NK-92 (cell line): ENCODE data around the gene WDR70.
"Not testable (repeated sequence)": the region's sequence is repeated elsewhere in the genome, so short reads cannot be mapped to it uniquely, and the experiment has no call there.

Experiments
- DNase-seq: peaks from one replicate; lab custom pipeline; 2025; ENCODE audit not compliant: unreplicated experiment; lab: John Stamatoyannopoulos, UW

Gene WDR70

GRCh38 chr5:37742111-37742510 lies 363.0 kb downstream of the WDR70 start:
- no peak for DNase-seq

GRCh38 chr5:37751227-37751626 lies 372.1 kb downstream of the WDR70 start:
- DNase-seq = no peak

- DNase-seq = no peak
These were observed 375.9 kb downstream of the WDR70 start for GRCh38 chr5:37754976-37755375.

DNA sequence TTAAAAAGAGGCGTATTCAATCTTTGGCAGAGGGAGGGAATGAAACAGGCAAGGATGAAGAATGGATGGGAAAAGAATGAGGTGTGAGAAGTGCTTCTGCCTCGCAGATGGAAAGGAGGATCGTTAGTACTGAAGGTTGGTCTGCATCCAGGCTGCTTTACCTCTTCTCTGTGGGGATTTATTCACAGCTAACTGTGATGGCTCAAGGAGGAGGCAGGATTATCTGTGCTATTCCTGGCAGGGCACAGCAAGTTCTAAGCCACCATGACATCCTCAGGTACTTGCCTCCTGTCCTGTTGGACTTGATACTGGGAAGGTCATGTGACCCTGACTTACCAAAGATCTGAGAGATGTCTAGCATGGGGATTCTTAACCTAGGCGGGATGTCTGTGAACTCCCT lies 376.5 kb downstream of the WDR70 start:
- DNase-seq = no peak

DNA sequence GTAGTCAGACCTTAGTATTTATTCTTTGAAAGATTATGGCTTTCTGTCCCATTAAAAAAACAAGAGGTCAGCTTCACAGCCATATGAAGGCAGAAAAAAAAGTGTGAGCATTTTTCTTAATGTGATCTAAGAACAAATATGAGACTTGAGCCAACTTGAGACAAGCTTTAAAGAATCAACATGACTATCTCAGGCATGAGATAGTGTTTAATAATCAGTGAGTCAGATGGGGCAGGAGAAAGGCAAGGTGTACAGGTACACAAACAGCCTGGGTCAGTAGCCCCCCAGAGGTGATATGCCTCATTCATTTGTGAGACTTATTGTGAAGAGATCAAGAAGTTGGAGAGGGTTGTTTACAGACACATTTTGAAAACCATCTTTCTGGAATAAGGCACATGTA lies 377.1 kb downstream of the WDR70 start:
- no peak for DNase-seq

- DNase-seq = no peak
These were observed 379.0 kb downstream of the WDR70 start for GRCh38 chr5:37757980-37758582.

- DNase-seq = no peak
These were observed 388.1 kb downstream of the WDR70 start for GRCh38 chr5:37767251-37767650.

GRCh38 chr5:37767961-37768360 lies 388.8 kb downstream of the WDR70 start:
- no peak for DNase-seq

GRCh38 chr5:37768371-37768770 lies 389.3 kb downstream of the WDR70 start:
- no peak for DNase-seq

GRCh38 chr5:37769108-37769507 lies 390.0 kb downstream of the WDR70 start:
- no peak for DNase-seq

- DNase-seq = no peak
These were observed 390.7 kb downstream of the WDR70 start for GRCh38 chr5:37769840-37770239.

- no peak for DNase-seq
These were observed 391.7 kb downstream of the WDR70 start for GRCh38 chr5:37770786-37771185.

DNA sequence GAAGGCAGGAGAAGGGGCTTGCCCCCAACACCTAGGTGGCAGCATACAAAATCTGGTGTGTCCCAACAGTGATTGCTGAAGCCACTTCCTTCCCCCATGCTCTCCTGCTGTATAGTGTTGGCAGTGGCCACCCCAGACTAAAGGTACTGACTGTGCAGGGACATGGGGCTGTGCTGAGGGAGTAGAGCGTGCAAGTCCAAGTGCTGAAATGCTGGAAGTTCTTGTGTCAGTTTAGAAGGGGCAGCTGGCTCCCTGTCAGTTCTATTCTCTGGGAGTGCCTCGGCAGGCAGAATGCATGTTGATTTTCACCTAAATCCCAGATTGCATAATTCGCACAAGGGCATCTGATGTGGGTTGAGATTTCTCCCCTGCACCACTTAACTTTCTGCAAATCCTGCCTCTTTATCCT lies 392.1 kb downstream of the WDR70 start:
- DNase-seq = no peak

DNA sequence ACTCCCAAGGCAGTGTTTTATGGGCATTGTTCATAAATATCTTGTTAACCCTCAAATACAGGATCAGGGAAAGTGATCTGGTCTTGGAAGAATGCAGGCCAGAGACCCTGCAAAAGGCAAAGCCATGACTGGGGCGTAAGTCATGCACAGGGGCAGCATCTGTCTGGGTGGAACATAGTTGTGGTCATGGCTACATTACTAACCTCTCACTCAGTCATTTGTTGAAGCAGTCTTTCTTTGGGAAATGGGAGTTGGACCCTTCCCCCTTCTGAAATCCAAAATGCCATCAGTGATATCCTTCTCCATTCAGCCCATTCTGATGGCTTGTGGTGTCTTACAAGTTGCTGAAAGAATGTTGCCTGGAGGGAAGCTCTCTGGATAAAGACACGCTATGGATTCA lies 392.6 kb downstream of the WDR70 start:
- DNase-seq = no peak

DNA sequence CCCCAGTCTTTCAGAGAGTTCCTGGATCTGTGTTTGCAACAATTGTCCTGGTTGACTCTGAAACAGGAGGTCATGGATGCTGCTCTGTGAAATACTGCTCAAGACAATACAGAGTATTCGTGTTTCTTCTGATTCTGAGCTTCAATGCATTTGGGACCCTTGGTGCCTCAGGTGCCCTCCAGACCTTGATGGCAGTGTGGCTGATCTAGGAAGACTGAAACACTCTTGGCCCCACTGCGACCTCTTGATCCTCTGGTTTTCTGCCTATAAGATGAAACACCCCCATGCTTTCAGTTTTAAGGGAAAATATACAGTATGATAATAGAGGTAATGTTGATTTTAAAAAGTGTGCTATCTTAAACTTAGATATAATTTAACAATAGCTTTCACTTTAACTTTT lies 393.1 kb downstream of the WDR70 start:
- no peak for DNase-seq

DNA sequence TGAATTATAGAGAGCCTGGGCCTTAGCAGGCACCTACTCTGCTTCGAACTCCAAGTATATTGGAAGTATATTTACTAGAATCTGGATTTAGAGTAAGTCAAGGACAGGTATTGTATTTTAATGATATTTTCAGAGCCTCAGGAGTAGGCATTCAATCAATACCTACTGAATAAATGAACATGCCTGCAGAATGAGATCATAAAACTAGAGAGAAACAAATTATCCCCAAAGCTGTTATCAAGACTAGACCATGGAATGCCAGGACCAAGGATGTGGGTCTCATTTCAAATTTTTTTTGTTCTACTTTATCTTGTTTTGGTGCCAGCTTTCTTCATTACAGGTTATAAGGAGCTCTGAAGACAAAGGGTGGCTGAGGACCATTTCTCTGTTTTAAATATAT lies 394.7 kb downstream of the WDR70 start:
- no peak for DNase-seq

DNA sequence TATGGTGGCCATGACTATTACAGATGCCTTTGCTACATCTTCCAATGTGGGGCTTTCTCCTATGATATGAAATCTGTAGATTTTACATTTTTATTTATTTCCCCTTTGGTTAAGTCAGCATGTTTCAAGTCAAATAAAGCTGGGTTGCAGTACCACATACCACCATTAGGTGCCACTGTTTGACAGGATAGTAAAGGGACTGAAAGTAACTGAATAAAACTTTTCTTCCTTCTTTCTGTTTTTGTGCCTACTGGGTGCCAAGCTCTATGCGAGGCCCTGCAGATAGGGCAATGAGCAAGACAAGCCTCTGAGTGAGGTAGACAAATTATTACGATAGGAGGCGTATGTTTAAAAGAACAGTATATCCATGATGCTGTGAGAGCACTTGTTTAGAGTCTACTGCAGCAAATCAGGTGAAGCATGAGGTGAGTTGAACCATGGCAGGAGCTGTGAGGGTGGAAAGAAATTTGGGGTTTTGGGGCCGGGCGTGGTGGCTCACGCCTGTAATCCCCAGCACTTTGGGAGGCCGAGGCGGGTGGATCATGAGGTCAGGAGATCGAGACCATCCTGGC lies 395.9 kb downstream of the WDR70 start:
- DNase-seq = no peak

DNA sequence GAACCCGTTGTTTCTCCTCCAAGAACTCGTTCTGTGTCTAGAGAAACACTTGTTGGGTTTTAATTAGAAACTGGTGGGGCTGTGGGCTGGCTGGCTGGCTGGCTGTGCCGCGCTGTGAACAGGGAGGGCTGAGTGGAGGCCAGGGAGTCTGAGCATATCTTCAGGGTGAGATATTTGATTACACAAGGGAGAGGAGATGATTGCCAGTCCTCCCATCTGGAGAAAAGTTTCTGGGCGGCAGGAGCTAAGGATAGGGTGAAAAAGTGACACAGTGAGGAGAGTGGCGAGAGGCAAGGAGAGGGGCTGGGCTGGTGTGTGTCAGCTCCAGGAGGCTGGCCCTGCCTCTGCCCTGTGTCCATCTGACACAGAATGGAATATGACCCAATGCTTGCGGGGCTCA lies 397.7 kb downstream of the WDR70 start:
- DNase-seq = no peak

GRCh38 chr5:37777432-37778130 lies 398.5 kb downstream of the WDR70 start:
- DNase-seq = no peak

GRCh38 chr5:37781409-37781808 lies 402.3 kb downstream of the WDR70 start:
- DNase-seq = not testable (repeated sequence)

GRCh38 chr5:37786416-37786815 lies 407.3 kb downstream of the WDR70 start:
- no peak for DNase-seq

DNA sequence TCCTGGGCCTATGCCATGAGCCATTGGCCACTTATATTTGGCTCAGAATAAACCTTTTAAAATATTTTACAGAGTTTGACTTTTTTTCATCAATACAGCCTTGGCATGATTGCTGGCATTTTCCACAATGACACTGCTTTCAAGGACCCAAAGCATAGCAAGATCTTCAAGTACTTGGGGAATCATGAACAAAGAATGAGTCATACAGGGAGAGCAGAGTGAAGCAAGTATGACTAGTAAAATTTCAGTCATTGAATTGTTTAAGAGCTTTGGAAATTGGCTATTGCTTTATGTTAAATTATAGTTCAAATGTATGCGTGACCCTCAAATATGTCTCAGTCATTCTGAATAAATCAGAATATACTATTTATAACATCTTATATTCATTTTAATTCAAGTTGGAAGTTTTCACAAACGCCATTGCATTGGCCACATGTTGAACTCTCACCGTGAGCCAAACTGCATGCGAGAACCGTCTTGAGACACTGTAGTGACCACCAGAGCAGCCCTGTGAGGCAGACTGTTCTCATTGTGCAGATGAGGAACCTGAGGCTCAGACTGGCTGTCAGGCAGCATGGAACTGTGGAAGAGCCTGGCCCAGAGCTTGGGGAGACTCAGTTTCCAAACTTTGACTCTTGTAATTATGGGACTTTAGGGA lies 407.9 kb downstream of the WDR70 start:
- no peak for DNase-seq
